ENCODE data around the gene NEURL1.

The NEURL1 gene

GRCh38 chr10:103474077-103474476 is 19.4 kb upstream of the NEURL1 start:
- no peak overlapping the region for H3K4me2 ChIP-seq (ENCODE audit: low read length)
- no peak overlapping the region for H3K27ac ChIP-seq
- no peak overlapping the region for H3K9ac ChIP-seq
- H3K4me3 ChIP-seq (ENCODE audit: low read depth, low read length): no peak overlapping the region
- H2AFZ ChIP-seq: no peak overlapping the region
- H3K36me3 ChIP-seq (ENCODE audit: control insufficient read depth, insufficient read depth, low read length): no peaks in the 10 kb centered on the region
- TF ChIP-seq, protein P1, sequence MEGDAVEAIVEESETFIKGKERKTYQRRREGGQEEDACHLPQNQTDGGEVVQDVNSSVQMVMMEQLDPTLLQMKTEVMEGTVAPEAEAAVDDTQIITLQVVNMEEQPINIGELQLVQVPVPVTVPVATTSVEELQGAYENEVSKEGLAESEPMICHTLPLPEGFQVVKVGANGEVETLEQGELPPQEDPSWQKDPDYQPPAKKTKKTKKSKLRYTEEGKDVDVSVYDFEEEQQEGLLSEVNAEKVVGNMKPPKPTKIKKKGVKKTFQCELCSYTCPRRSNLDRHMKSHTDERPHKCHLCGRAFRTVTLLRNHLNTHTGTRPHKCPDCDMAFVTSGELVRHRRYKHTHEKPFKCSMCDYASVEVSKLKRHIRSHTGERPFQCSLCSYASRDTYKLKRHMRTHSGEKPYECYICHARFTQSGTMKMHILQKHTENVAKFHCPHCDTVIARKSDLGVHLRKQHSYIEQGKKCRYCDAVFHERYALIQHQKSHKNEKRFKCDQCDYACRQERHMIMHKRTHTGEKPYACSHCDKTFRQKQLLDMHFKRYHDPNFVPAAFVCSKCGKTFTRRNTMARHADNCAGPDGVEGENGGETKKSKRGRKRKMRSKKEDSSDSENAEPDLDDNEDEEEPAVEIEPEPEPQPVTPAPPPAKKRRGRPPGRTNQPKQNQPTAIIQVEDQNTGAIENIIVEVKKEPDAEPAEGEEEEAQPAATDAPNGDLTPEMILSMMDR (IDR thresholded peaks at IDR 0.05): no peak
- H3K27me3 ChIP-seq (ENCODE audit: control insufficient read depth, insufficient read depth, low read length): no peaks in the 10 kb centered on the region
- H3K79me2 ChIP-seq: no peaks in the 10 kb centered on the region
- no peaks in the 10 kb centered on the region for H3K9me3 ChIP-seq (ENCODE audit: control insufficient read depth, low read length)
- no peaks in the 10 kb centered on the region for H3K4me1 ChIP-seq

- H3K27ac ChIP-seq: no peak overlapping the region
- no peak overlapping the region for H3K4me2 ChIP-seq (ENCODE audit: low read length)
- no peaks in the 10 kb centered on the region for H3K4me1 ChIP-seq
- no peaks in the 10 kb centered on the region for H3K36me3 ChIP-seq (ENCODE audit: control insufficient read depth, insufficient read depth, low read length)
- no peak overlapping the region for H2AFZ ChIP-seq
- H3K9me3 ChIP-seq (ENCODE audit: control insufficient read depth, low read length): no peaks in the 10 kb centered on the region
- H3K9ac ChIP-seq: no peak overlapping the region
- TF ChIP-seq, protein P1 (IDR thresholded peaks at IDR 0.05): no peak
- no peaks in the 10 kb centered on the region for H3K27me3 ChIP-seq (ENCODE audit: control insufficient read depth, insufficient read depth, low read length)
- no peaks in the 10 kb centered on the region for H3K79me2 ChIP-seq
- H3K4me3 ChIP-seq (ENCODE audit: low read depth, low read length): no peak overlapping the region
Measured at GRCh38 chr10:103475437-103475836, 18.1 kb upstream of the NEURL1 start.

- Histone ChIP-seq H3K27ac (no peak overlapping the region), H3K4me1 (no peaks in the 10 kb centered on the region), H3K9me3 (ENCODE audit: control insufficient read depth, low read length) (no peaks in the 10 kb centered on the region), H3K79me2 (no peaks in the 10 kb centered on the region), H3K36me3 (ENCODE audit: control insufficient read depth, insufficient read depth, low read length) (no peaks in the 10 kb centered on the region), H3K4me2 (ENCODE audit: low read length) (no peak overlapping the region), H2AFZ (no peak overlapping the region), H3K9ac (no peak overlapping the region), H3K4me3 (ENCODE audit: low read depth, low read length) (no peak overlapping the region), H3K27me3 (ENCODE audit: control insufficient read depth, insufficient read depth, low read length) (no peaks in the 10 kb centered on the region)
- TF ChIP-seq, protein P1 (IDR thresholded peaks at IDR 0.05): no peak
Measured at GRCh38 chr10:103476046-103476768, 17.3 kb upstream of the NEURL1 start.

DNA sequence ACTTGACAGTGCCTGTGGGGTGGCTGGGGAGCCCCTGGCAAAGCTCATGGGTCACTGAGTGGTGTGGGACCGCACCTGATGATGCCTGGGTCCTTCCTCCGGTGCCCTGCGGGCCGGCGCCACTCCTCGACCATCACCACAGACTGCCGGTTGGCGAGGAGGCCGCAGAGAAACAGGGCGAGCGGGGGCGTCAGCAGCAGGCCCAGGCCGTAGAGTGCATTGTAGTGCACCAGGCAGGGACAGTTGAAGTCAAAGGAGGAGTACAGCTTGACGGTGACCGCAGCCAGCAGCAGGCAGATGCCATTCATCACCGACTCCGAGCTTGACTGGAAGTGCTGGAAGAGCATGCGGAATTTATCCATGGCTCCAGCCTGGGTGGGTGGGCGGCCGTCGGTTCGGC is 14.8 kb upstream of the NEURL1 start:
- no peak overlapping the region for H3K4me3 ChIP-seq (ENCODE audit: low read depth, low read length)
- H2AFZ ChIP-seq: no peak overlapping the region
- no peak overlapping the region for H3K27ac ChIP-seq
- no peaks in the 10 kb centered on the region for H3K36me3 ChIP-seq (ENCODE audit: control insufficient read depth, insufficient read depth, low read length)
- no peaks in the 10 kb centered on the region for H3K4me1 ChIP-seq
- no peaks in the 10 kb centered on the region for H3K27me3 ChIP-seq (ENCODE audit: control insufficient read depth, insufficient read depth, low read length)
- H3K4me2 ChIP-seq (ENCODE audit: low read length): no peak overlapping the region
- no peaks in the 10 kb centered on the region for H3K9me3 ChIP-seq (ENCODE audit: control insufficient read depth, low read length)
- no peak overlapping the region for H3K9ac ChIP-seq
- no peaks in the 10 kb centered on the region for H3K79me2 ChIP-seq
- TF ChIP-seq, protein P1 (IDR thresholded peaks at IDR 0.05): no peak

DNA sequence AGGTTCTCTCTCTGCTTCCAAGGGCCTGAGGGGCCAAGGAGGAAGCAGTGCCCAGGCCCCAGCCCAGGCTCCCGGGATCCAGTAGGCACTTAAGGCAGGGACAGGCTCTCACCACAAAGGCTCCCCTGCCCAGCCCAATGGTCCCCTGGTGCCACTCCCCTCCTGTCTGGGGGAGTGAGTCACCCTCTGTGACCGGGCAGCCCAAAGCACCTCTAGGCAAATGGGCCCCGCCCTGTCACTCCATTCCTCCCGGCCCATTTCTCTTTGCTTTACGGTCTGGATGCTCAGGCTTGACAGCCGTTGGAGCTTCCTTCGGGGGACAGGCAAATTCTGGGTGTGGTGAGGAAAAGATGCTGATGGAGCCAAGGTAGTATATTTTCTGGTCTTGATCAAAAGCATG is 14.4 kb upstream of the NEURL1 start, which contains the start of gene CALHM3:
CALHM3 (minus strand) TSS at position 106 of the 400 bp plus-strand sequence. CDS start 208 bp downstream, outside the sequence.
- Histone ChIP-seq H3K27ac (no peak within 1 kb of the TSS), H3K27me3 (ENCODE audit: control insufficient read depth, insufficient read depth, low read length) (no peaks in the 10 kb centered on the region), H3K9ac (no peak within 1 kb of the TSS), H3K4me3 (ENCODE audit: low read depth, low read length) (no peak within 1 kb of the TSS), H3K9me3 (ENCODE audit: control insufficient read depth, low read length) (no peaks in the 10 kb centered on the region), H2AFZ (no peak within 1 kb of the TSS), H3K4me2 (ENCODE audit: low read length) (no peak within 1 kb of the TSS), H3K79me2 (no peaks in the 10 kb centered on the region), H3K36me3 (ENCODE audit: control insufficient read depth, insufficient read depth, low read length) (no peaks in the 10 kb centered on the region), H3K4me1 (no peaks in the 10 kb centered on the region)
- TF ChIP-seq, protein P1 (IDR thresholded peaks at IDR 0.05): no peak

All from parathyroid adenoma (tissue), 2 donors.